Lower lobe of right lung (tissue), 2 donors: ENCODE measurements around the gene SH3RF3. TPM values are rescaled to one million over a fixed set of nuclear protein-coding genes. Genes with fewer than 3 reads are reported as not detected.

Source experiments
- ATAC-seq, 2 donors: fragments of 200-7000 bp; cut with Tn5 transposase; one replicate each; pipeline ENCODE4 v1.9.1; 2020 to 2022; ENCODE audit warnings: mild to moderate bottlenecking in 2 of 2, moderate library complexity in 2 of 2
- DNase-seq: peaks from one replicate; pipeline ENCODE4 v3.0.0-alpha.2; 2020
- H3K27ac ChIP-seq: fragments of 200-600 bp; one replicate; pipeline ENCODE4 v1.8.0; 2022
- H3K27me3 ChIP-seq: fragments of 200-600 bp; one replicate; pipeline ENCODE4 v1.8.0; 2022; ENCODE audit warnings: low read depth
- H3K36me3 ChIP-seq: fragments of 200-600 bp; one replicate; pipeline ENCODE4 v1.8.0; 2022; ENCODE audit warnings: mild to moderate bottlenecking
- H3K4me1 ChIP-seq: fragments of 200-600 bp; one replicate; pipeline ENCODE4 v1.8.0; 2022
- H3K4me3 ChIP-seq: fragments of 200-600 bp; one replicate; pipeline ENCODE4 v1.8.0; 2022; ENCODE audit warnings: mild to moderate bottlenecking
- H3K9me3 ChIP-seq: fragments of 200-600 bp; one replicate; pipeline ENCODE4 v1.8.0; 2022
- intact Hi-C: fragments of 100-400 bp; cut with DNase I; formaldehyde crosslinking; loops from one replicate; pipeline ENCODE4 v1.11.0; 2022
- total RNA-seq: library from RNA; stranded (reverse); fragmentation: NEBNext Ultra II Directional; extraction: Animal tissue kit (Norgen Biotek cat#: 25700); gene quantifications from one replicate; pipeline ENCODE4 v1.2.1, GENCODE V29; 2021
- TF ChIP-seq, protein P1 (sequence below): fragments of 200-600 bp; IDR thresholded peaks from one replicate; pipeline ENCODE4 v1.8.0; 2022; ENCODE audit warnings: antibody characterized with exemption, mild to moderate bottlenecking
- donor health status: DM: no; HTN: yes; CAD: no; lungs with severe emphysema.

Gene SH3RF3
- total RNA-seq, 1 donor from 2014 or later: 5.7 TPM

GRCh38 chr2:109246616-109247015 is 117.6 kb downstream of the SH3RF3 start:
- ATAC-seq (no peak), DNase-seq (no peak)
- TF ChIP-seq, protein P1, sequence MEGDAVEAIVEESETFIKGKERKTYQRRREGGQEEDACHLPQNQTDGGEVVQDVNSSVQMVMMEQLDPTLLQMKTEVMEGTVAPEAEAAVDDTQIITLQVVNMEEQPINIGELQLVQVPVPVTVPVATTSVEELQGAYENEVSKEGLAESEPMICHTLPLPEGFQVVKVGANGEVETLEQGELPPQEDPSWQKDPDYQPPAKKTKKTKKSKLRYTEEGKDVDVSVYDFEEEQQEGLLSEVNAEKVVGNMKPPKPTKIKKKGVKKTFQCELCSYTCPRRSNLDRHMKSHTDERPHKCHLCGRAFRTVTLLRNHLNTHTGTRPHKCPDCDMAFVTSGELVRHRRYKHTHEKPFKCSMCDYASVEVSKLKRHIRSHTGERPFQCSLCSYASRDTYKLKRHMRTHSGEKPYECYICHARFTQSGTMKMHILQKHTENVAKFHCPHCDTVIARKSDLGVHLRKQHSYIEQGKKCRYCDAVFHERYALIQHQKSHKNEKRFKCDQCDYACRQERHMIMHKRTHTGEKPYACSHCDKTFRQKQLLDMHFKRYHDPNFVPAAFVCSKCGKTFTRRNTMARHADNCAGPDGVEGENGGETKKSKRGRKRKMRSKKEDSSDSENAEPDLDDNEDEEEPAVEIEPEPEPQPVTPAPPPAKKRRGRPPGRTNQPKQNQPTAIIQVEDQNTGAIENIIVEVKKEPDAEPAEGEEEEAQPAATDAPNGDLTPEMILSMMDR: no peak
- no peak overlapping the region for H3K4me3 ChIP-seq
- no peaks in the 10 kb centered on the region for H3K9me3 ChIP-seq
- no peaks in the 10 kb centered on the region for H3K27me3 ChIP-seq
- no peak overlapping the region for H3K27ac ChIP-seq
- intact Hi-C loops: no loop called here
- no peaks in the 10 kb centered on the region for H3K36me3 ChIP-seq
- H3K4me1 ChIP-seq: peaks cover 53% of the 10 kb centered on the region

DNA sequence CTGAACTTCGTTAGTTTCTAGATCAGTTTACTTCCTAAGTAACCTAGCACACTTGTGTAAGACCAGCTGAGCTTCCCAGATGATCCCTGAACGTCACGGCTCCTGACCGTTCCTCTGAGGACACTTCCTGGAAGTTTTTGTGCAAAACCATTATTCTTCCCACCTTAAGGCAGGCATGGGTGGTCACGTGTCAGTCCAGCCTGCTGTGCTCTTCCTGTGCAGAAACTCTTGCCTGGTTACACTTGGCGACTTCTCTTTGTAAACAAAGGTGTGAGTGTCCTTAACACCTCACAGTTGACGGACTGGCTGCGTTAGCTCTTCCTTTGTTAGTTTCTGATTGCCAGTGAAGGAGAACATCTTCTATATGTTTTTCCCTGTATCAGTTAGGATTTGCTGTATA is 118.3 kb downstream of the SH3RF3 start:
- no peak overlapping the region for H3K4me3 ChIP-seq
- H3K9me3 ChIP-seq: no peaks in the 10 kb centered on the region
- TF ChIP-seq, protein P1: no peak
- H3K4me1 ChIP-seq: peaks cover 46% of the 10 kb centered on the region
- no peaks in the 10 kb centered on the region for H3K36me3 ChIP-seq
- no peak overlapping the region for H3K27ac ChIP-seq
- DNase-seq (no peak), ATAC-seq (peak; percentile 40 to 60)
- H3K27me3 ChIP-seq: no peaks in the 10 kb centered on the region
- intact Hi-C loops: no loop called here

DNA sequence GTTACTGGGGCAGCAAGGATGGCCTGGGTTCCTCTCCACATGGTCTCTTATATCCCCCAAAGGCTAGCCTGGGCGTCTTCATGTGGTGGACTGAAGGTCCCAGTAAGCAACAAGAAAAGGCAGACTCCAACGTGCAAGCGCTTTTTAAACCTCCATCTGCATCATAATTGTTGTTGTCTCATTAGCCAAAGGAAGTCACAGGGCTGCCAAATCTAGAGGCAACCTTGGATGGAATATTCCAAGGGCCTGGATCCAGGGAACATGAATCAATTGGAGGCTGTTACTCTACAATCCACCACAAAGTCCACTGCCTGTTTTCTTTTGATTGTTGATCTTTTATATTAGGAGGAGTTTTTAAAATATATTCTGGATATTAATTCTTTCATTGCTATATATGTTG is 118.8 kb downstream of the SH3RF3 start:
- H3K27ac ChIP-seq: no peak overlapping the region
- H3K27me3 ChIP-seq: no peaks in the 10 kb centered on the region
- H3K9me3 ChIP-seq: no peaks in the 10 kb centered on the region
- H3K36me3 ChIP-seq: no peaks in the 10 kb centered on the region
- H3K4me1 ChIP-seq: peaks cover 41% of the 10 kb centered on the region
- DNase-seq (no peak), ATAC-seq (no peak)
- no peak overlapping the region for H3K4me3 ChIP-seq
- TF ChIP-seq, protein P1: no peak
- intact Hi-C loops: no loop called here

DNA sequence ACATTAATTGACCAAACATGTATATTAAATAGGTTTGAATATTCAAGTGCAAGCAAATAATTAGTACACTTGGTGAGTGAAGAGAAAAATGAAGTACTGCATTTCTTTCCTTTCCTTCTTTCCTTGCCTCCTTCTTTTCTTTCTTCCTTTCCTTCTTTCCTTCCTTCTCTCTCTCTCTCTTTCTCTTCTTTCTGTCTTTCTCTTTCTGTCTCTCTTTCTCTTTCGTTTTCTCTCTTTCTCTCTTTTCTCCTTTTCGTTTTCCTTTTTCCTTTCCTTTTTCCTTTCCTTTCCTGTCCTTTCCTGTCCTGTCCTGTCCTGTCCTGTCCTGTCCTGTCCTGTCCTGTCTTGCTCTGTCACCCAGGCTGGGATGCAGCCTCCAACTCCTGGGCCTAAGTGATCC is 119.6 kb downstream of the SH3RF3 start:
- no peaks in the 10 kb centered on the region for H3K9me3 ChIP-seq
- H3K4me3 ChIP-seq: no peak overlapping the region
- intact Hi-C loops: no loop called here
- ATAC-seq (no peak), DNase-seq (no peak)
- TF ChIP-seq, protein P1: no peak
- peaks cover 33% of the 10 kb centered on the region for H3K4me1 ChIP-seq
- H3K27ac ChIP-seq: no peak overlapping the region
- no peaks in the 10 kb centered on the region for H3K36me3 ChIP-seq
- no peaks in the 10 kb centered on the region for H3K27me3 ChIP-seq

- Histone ChIP-seq H3K9me3 (no peaks in the 10 kb centered on the region), H3K27ac (no peak overlapping the region), H3K36me3 (no peaks in the 10 kb centered on the region), H3K4me1 (peaks cover 47% of the 10 kb centered on the region), H3K4me3 (no peak overlapping the region), H3K27me3 (no peaks in the 10 kb centered on the region)
- ATAC-seq (no peak), DNase-seq (no peak)
- intact Hi-C loops: no loop called here
- TF ChIP-seq, protein P1: no peak
These were observed 124.2 kb downstream of the SH3RF3 start for GRCh38 chr2:109253217-109253616.
